PC-3 (cell line): Measurements from ENCODE around the gene GEMIN5. TPM values are rescaled to one million over a fixed set of nuclear protein-coding genes. Genes with fewer than 3 reads are reported as not detected.
A peak's percentile ranks its signal among the peaks of the same experiment; 100 is the strongest.

Source experiments
- ATAC-seq: fragments of 200-7000 bp; cut with Tn5 transposase; 2 replicates; pipeline ENCODE4 v1.9.1; 2020; ENCODE audit warnings: mild to moderate bottlenecking, moderate library complexity
- BruUV-seq: library from RNA; stranded (reverse); fragments of 400-500 nt; replicated peaks from 2 replicates; lab custom pipeline; 2021; lab: Mats Ljungman, UMichigan
- CTCF ChIA-PET: fragments of 300-600 bp; sonication (Branson Sonifier 250); formaldehyde crosslinking; loops from one replicate; lab custom pipeline; 2022; ENCODE audit warnings: antibody characterized with exemption; lab: Charles Lee
- POLR2A ChIA-PET: fragments of 300-600 bp; sonication (Branson Sonifier 250); formaldehyde crosslinking; loops from one replicate; lab custom pipeline; 2022; ENCODE audit warnings: antibody characterized with exemption; ENCODE audit not compliant: unreplicated experiment; lab: Charles Lee
- DNase-seq: peaks from one replicate; pipeline ENCODE4 v3.0.0-alpha.2; 2015
- H2AFZ ChIP-seq: fragments of 300-600 bp; sonication (generic); 2 replicates; pipeline ENCODE4 v1.6.0; 2016; ENCODE audit warnings: antibody characterized with exemption, low read length
- H3F3A ChIP-seq: fragments of 300-600 bp; sonication (generic); one replicate; pipeline ENCODE4 v1.6.0; 2017; ENCODE audit warnings: antibody characterized with exemption, low read length, control low read depth, mild to moderate bottlenecking; ENCODE audit not compliant: unreplicated experiment
- H3K27ac ChIP-seq: fragments of 300-600 bp; sonication (generic); 2 replicates; pipeline ENCODE4 v1.5.1; 2016; ENCODE audit warnings: mild to moderate bottlenecking, low read length
- H3K27me3 ChIP-seq: fragments of 300-600 bp; sonication (generic); 2 replicates; pipeline ENCODE4 v1.6.1; 2016; ENCODE audit warnings: low read length, mixed read lengths
- H3K36me3 ChIP-seq: fragments of 300-600 bp; sonication (generic); 2 replicates; pipeline ENCODE4 v1.6.1; 2016; ENCODE audit warnings: low read depth, mixed run types, low read length, mixed read lengths
- H3K4me1 ChIP-seq: fragments of 300-600 bp; sonication (generic); 2 replicates; pipeline ENCODE4 v1.5.1; 2016; ENCODE audit warnings: low read length; ENCODE audit not compliant: insufficient read depth
- H3K4me2 ChIP-seq: fragments of 300-600 bp; sonication (generic); 2 replicates; pipeline ENCODE4 v1.6.0; 2016; ENCODE audit warnings: low read length
- H3K4me3 ChIP-seq: fragments of 300-600 bp; sonication (generic); 2 replicates; pipeline ENCODE4 v1.5.1; 2016; ENCODE audit warnings: mild to moderate bottlenecking, low read length, mixed read lengths
- H3K79me2 ChIP-seq: fragments of 300-600 bp; sonication (generic); 2 replicates; pipeline ENCODE4 v1.6.1; 2017; ENCODE audit warnings: low read length, mixed read lengths
- H3K9ac ChIP-seq: fragments of 300-600 bp; sonication (generic); 2 replicates; pipeline ENCODE4 v1.6.0; 2016; ENCODE audit warnings: mild to moderate bottlenecking, low read length
- H3K9me2 ChIP-seq: fragments of 300-600 bp; sonication (generic); replicated peaks from 2 replicates; pipeline ENCODE4 v1.6.1; 2016; ENCODE audit warnings: mixed run types, low read length, mixed read lengths
- H3K9me3 ChIP-seq: fragments of 300-600 bp; sonication (generic); 2 replicates; pipeline ENCODE4 v1.6.1; 2016; ENCODE audit warnings: low read length, mixed read lengths
- H4K20me1 ChIP-seq: fragments of 300-600 bp; sonication (generic); 2 replicates; pipeline ENCODE4 v1.6.1; 2016; ENCODE audit warnings: low read length, mixed read lengths
- EZH2 ChIP-seq: fragments of 300-600 bp; sonication (generic); IDR thresholded peaks from one replicate; pipeline ENCODE4 v1.6.1; 2017; ENCODE audit warnings: antibody characterized with exemption, mild to moderate bottlenecking, low read length; ENCODE audit not compliant: unreplicated experiment
- EZH2phosphoT487 ChIP-seq: fragments of 300-600 bp; sonication (generic); IDR thresholded peaks from 2 replicates; pipeline ENCODE4 v1.6.1; 2018; ENCODE audit warnings: mild to moderate bottlenecking, antibody characterized with exemption, low read length, borderline replicate concordance
- intact Hi-C: fragments of 100-400 bp; cut with micrococcal nuclease; formaldehyde crosslinking; loops from 2 replicates; pipeline ENCODE4 v1.9.0; 2023
- total RNA-seq: library from RNA; depleted of rRNA; stranded (reverse); fragments of >200 nt; gene quantifications from 2 replicates; pipeline ENCODE4 v1.2.3, GENCODE V29; 2014
- TF ChIP-seq, protein P1 (sequence below): fragments of 300-600 bp; sonication (generic); conservative IDR thresholded peaks from 2 replicates; pipeline ENCODE4 v1.5.1; 2017; ENCODE audit warnings: antibody characterized with exemption, low read depth, mild to moderate bottlenecking, low read length

GEMIN5 gene
- total RNA-seq, 1 experiment from 2014 or later = 19.8 TPM

DNA sequence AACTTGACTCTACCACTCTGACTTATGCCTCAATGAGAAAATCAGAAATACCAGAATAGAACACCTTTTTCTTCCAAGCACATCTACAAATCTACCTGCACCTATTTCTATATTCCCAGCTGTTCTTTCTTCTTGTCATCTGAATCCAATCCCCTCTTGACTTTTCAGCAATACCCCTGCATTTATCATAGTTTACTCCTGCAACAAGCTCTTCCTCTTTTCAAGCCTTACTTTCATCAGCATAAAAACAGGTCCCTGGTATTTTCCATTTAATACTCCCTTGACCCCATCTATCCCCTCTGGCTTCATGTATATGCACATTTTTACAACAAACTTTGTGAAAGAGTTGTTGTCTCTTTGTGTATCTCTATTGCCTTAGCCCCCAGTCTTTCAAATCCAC, 3.1 kb downstream of the GEMIN5 start:
- BruUV-seq = TSS peak; percentile 5
- intact Hi-C loops = no loop called here
- DNase-seq = no peak
- Histone ChIP-seq H3K4me3 (no peak overlapping the region), H3F3A (no peaks in the 10 kb centered on the region), H2AFZ (no peak overlapping the region), H3K27me3 (no peaks in the 10 kb centered on the region), H3K9ac (no peak overlapping the region), H4K20me1 (no peaks in the 10 kb centered on the region), H3K9me3 (no peaks in the 10 kb centered on the region), H3K27ac (no peak overlapping the region), H3K79me2 (peaks cover 30% of the 10 kb centered on the region), H3K36me3 (peaks cover 11% of the 10 kb centered on the region), H3K4me1 (peaks cover 9% of the 10 kb centered on the region), H3K9me2 (no peaks in the 10 kb centered on the region), H3K4me2 (no peak overlapping the region)
- CTCF ChIA-PET = no interaction called here
- POLR2A ChIA-PET = no interaction called here
- no peak for TF ChIP-seq EZH2
- TF ChIP-seq, protein P1, sequence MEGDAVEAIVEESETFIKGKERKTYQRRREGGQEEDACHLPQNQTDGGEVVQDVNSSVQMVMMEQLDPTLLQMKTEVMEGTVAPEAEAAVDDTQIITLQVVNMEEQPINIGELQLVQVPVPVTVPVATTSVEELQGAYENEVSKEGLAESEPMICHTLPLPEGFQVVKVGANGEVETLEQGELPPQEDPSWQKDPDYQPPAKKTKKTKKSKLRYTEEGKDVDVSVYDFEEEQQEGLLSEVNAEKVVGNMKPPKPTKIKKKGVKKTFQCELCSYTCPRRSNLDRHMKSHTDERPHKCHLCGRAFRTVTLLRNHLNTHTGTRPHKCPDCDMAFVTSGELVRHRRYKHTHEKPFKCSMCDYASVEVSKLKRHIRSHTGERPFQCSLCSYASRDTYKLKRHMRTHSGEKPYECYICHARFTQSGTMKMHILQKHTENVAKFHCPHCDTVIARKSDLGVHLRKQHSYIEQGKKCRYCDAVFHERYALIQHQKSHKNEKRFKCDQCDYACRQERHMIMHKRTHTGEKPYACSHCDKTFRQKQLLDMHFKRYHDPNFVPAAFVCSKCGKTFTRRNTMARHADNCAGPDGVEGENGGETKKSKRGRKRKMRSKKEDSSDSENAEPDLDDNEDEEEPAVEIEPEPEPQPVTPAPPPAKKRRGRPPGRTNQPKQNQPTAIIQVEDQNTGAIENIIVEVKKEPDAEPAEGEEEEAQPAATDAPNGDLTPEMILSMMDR = no peak
- ATAC-seq = no peak

DNA sequence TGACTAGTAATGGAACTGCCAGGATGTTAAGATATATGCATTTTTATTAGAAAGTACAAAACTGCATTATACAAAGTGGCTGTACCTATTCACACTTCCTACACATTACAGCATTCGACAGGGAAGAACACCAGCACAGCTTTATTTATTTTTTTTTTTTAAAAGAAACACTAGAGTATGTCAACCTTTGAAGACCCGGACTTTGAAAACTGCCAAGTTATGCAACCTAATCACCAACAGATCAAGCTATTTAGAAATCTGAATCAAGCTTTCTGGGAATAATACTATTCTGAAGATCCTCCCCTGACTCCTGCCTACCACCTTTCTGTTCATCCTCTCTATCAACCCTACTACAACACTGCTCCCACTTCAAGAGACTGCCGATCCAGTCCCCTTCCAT, 4.5 kb downstream of the GEMIN5 start:
- no peak for DNase-seq
- Histone ChIP-seq H3K27ac (no peak overlapping the region), H4K20me1 (no peaks in the 10 kb centered on the region), H3K36me3 (peaks cover 11% of the 10 kb centered on the region), H3K4me3 (no peak overlapping the region), H2AFZ (no peak overlapping the region), H3K4me1 (peaks cover 9% of the 10 kb centered on the region), H3K4me2 (no peak overlapping the region), H3K79me2 (peaks cover 30% of the 10 kb centered on the region), H3K9ac (no peak overlapping the region), H3K27me3 (no peaks in the 10 kb centered on the region), H3F3A (no peaks in the 10 kb centered on the region), H3K9me3 (no peaks in the 10 kb centered on the region), H3K9me2 (no peaks in the 10 kb centered on the region)
- TF ChIP-seq EZH2 (no peak), EZH2phosphoT487 (no peak)
- TF ChIP-seq, protein P1 = no peak
- intact Hi-C loops = no loop called here
- ATAC-seq = no peak
- POLR2A ChIA-PET = no interaction called here
- CTCF ChIA-PET = no interaction called here
- BruUV-seq = no TSS peak

- ChIA-PET CTCF (no interaction called here), POLR2A (no interaction called here)
- H3K36me3 ChIP-seq = peaks cover 35% of the 10 kb centered on the region
- H3K79me2 ChIP-seq = no peaks in the 10 kb centered on the region
- DNase-seq (no peak), ATAC-seq (peak; percentile 45)
- BruUV-seq = no TSS peak
- no peaks in the 10 kb centered on the region for H4K20me1 ChIP-seq
- no peaks in the 10 kb centered on the region for H3K9me3 ChIP-seq
- intact Hi-C loops = no loop called here
- no peak overlapping the region for H2AFZ ChIP-seq
- H3F3A ChIP-seq = no peaks in the 10 kb centered on the region
- TF ChIP-seq EZH2phosphoT487 (no peak), EZH2 (no peak)
- TF ChIP-seq, protein P1 = no peak
- no peak overlapping the region for H3K4me3 ChIP-seq
- H3K4me1 ChIP-seq = no peaks in the 10 kb centered on the region
- no peak overlapping the region for H3K4me2 ChIP-seq
- H3K27me3 ChIP-seq = no peaks in the 10 kb centered on the region
- H3K9ac ChIP-seq = no peak overlapping the region
- H3K27ac ChIP-seq = no peak overlapping the region
- H3K9me2 ChIP-seq = no peaks in the 10 kb centered on the region
These were observed 14.3 kb downstream of the GEMIN5 start for GRCh38 chr5:154923441-154924430.
